ENCODE measurements around the gene CFAP46. TPM values are rescaled to one million over a fixed set of nuclear protein-coding genes. Genes with fewer than 3 reads are reported as not detected.

CFAP46 gene
- total and polyA plus RNA-seq, 9 donors = 0.50 to 22.4 (median 1.6) TPM; not detected in 1

GRCh38 chr10:132918617-132919373, 23.6 kb downstream of the CFAP46 start:
- H3K36me3 ChIP-seq = no peaks in the 10 kb centered on the region
- H3K4me1 ChIP-seq (ENCODE audit: insufficient read depth) = no peaks in the 10 kb centered on the region
- H3K4me3 ChIP-seq = no peak overlapping the region
- no peak overlapping the region for H3K27ac ChIP-seq
- 70 to 78% (median 73%) methylated on average over 31 to 34 of the region's 34 CpGs for WGBS, 3 donors
- no peak for TF ChIP-seq POLR2A (IDR thresholded peaks at IDR 0.05)
- no peak for TF ChIP-seq EP300 (IDR thresholded peaks at IDR 0.05)
- TF ChIP-seq CTCF (IDR thresholded peaks at IDR 0.05) = no peak
- intact Hi-C loops (cut with DNase I) = no loop called here
- no peaks in the 10 kb centered on the region for H3K9me3 ChIP-seq
- DNase-seq = peak in 3 of 5 donors; percentile 15 to 29 (median 24)
- no peaks in the 10 kb centered on the region for H3K27me3 ChIP-seq

DNA sequence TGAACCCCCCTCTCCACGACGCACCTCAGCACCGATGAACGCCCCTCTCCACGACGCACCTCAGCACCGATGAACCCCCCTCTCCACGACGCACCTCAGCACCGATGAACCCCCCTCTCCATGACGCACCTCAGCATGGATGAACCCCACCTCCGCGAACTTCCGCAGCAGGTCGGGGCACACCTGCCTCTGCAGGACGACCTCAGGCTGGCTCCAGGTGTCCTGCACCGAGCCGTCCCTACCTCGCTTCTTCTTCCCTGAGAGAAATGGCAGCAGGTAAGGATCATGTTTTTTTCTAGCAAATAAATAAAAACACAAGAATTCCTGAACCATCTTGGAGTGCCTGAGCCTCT, 24.1 kb downstream of the CFAP46 start:
- WGBS, 3 donors = 82 to 88% (median 87%) methylated on average over 10 to 19 of the region's 19 CpGs
- no peaks in the 10 kb centered on the region for H3K27me3 ChIP-seq
- TF ChIP-seq EP300 (IDR thresholded peaks at IDR 0.05) (no peak), POLR2A (IDR thresholded peaks at IDR 0.05) (no peak), CTCF (IDR thresholded peaks at IDR 0.05) (no peak)
- H3K9me3 ChIP-seq = no peaks in the 10 kb centered on the region
- H3K27ac ChIP-seq = no peak overlapping the region
- intact Hi-C loops (cut with DNase I) = no loop called here
- peak in 1 of 5 donors; percentile 6 for DNase-seq
- no peaks in the 10 kb centered on the region for H3K36me3 ChIP-seq
- H3K4me1 ChIP-seq (ENCODE audit: insufficient read depth) = no peaks in the 10 kb centered on the region
- no peak overlapping the region for H3K4me3 ChIP-seq

- Histone ChIP-seq H3K27ac (no peak overlapping the region), H3K4me3 (no peak overlapping the region), H3K36me3 (no peaks in the 10 kb centered on the region), H3K9me3 (no peaks in the 10 kb centered on the region), H3K4me1 (ENCODE audit: insufficient read depth) (no peaks in the 10 kb centered on the region), H3K27me3 (no peaks in the 10 kb centered on the region)
- intact Hi-C loops (cut with DNase I) = no loop called here
- DNase-seq = peak in 2 of 5 donors; percentile 6 to 17
- WGBS, 3 donors = 89 to 93% (median 89%) methylated on average over 31 of the region's 31 CpGs
- TF ChIP-seq POLR2A (IDR thresholded peaks at IDR 0.05) = no peak
- TF ChIP-seq CTCF (IDR thresholded peaks at IDR 0.05) = no peak
- no peak for TF ChIP-seq EP300 (IDR thresholded peaks at IDR 0.05)
Observed at GRCh38 chr10:132916956-132917666, 25.3 kb downstream of the CFAP46 start.

- no peaks in the 10 kb centered on the region for H3K9me3 ChIP-seq
- intact Hi-C loops (cut with DNase I) = no loop called here
- WGBS, 3 donors = 78 to 84% (median 83%) methylated on average over 19 of the region's 19 CpGs
- no peaks in the 10 kb centered on the region for H3K36me3 ChIP-seq
- no peaks in the 10 kb centered on the region for H3K4me1 ChIP-seq (ENCODE audit: insufficient read depth)
- peak in 2 of 5 donors; percentile 14 to 22 for DNase-seq
- H3K4me3 ChIP-seq = no peak overlapping the region
- no peaks in the 10 kb centered on the region for H3K27me3 ChIP-seq
- no peak overlapping the region for H3K27ac ChIP-seq
- TF ChIP-seq EP300 (IDR thresholded peaks at IDR 0.05) = no peak
- TF ChIP-seq CTCF (IDR thresholded peaks at IDR 0.05) = no peak
- no peak for TF ChIP-seq POLR2A (IDR thresholded peaks at IDR 0.05)
Observed at GRCh38 chr10:132916421-132916841, 25.9 kb downstream of the CFAP46 start.

Measured in ovary (tissue), 9 donors.